Measurements from ENCODE around the gene HMGCLL1. TPM values are rescaled to one million over a fixed set of nuclear protein-coding genes. Genes with fewer than 3 reads are reported as not detected.

Gene HMGCLL1
- total RNA-seq, 3 donors from 2014 or later = not detected

- ATAC-seq = no peak
- Mint-ChIP-seq H3K27me3 (ENCODE audit: low read depth) (no peaks in the 10 kb centered on the region), H3K36me3 (ENCODE audit: insufficient read depth) (no peaks in the 10 kb centered on the region), H3K4me1 (ENCODE audit: low read depth) (no peaks in the 10 kb centered on the region), H3K9me3 (no peaks in the 10 kb centered on the region), H3K4me3 (no peak overlapping the region)
- DNase-seq = no peak
Observed at GRCh38 chr6:55562318-55562717, 16.7 kb downstream of the HMGCLL1 start.

GRCh38 chr6:55560290-55560885 lies 18.6 kb downstream of the HMGCLL1 start:
- Mint-ChIP-seq H3K36me3 (ENCODE audit: insufficient read depth) (no peaks in the 10 kb centered on the region), H3K4me3 (no peak overlapping the region), H3K9me3 (no peaks in the 10 kb centered on the region), H3K4me1 (ENCODE audit: low read depth) (no peaks in the 10 kb centered on the region), H3K27me3 (ENCODE audit: low read depth) (no peaks in the 10 kb centered on the region)
- ATAC-seq (no peak), DNase-seq (no peak)

GRCh38 chr6:55557146-55557545 lies 21.8 kb downstream of the HMGCLL1 start:
- DNase-seq (no peak), ATAC-seq (no peak)
- Mint-ChIP-seq H3K4me1 (ENCODE audit: low read depth) (no peaks in the 10 kb centered on the region), H3K4me3 (no peak overlapping the region), H3K9me3 (no peaks in the 10 kb centered on the region), H3K36me3 (ENCODE audit: insufficient read depth) (no peaks in the 10 kb centered on the region), H3K27me3 (ENCODE audit: low read depth) (no peaks in the 10 kb centered on the region)

GRCh38 chr6:55545791-55546190 lies 33.2 kb downstream of the HMGCLL1 start:
- H3K9me3 Mint-ChIP-seq = peaks cover 6% of the 10 kb centered on the region
- ATAC-seq (no peak), DNase-seq (no peak)
- H3K4me3 Mint-ChIP-seq = no peak overlapping the region
- no peaks in the 10 kb centered on the region for H3K4me1 Mint-ChIP-seq (ENCODE audit: low read depth)
- H3K36me3 Mint-ChIP-seq (ENCODE audit: insufficient read depth) = no peaks in the 10 kb centered on the region
- no peaks in the 10 kb centered on the region for H3K27me3 Mint-ChIP-seq (ENCODE audit: low read depth)

GRCh38 chr6:55543633-55544309 lies 35.2 kb downstream of the HMGCLL1 start:
- no peaks in the 10 kb centered on the region for H3K27me3 Mint-ChIP-seq (ENCODE audit: low read depth)
- ATAC-seq = no peak
- no peaks in the 10 kb centered on the region for H3K36me3 Mint-ChIP-seq (ENCODE audit: insufficient read depth)

GRCh38 chr6:55541024-55541423 lies 38.0 kb downstream of the HMGCLL1 start:
- Mint-ChIP-seq H3K9me3 (peaks cover 6% of the 10 kb centered on the region), H3K36me3 (ENCODE audit: insufficient read depth) (no peaks in the 10 kb centered on the region), H3K4me3 (no peak overlapping the region), H3K27me3 (ENCODE audit: low read depth) (no peaks in the 10 kb centered on the region), H3K4me1 (ENCODE audit: low read depth) (no peaks in the 10 kb centered on the region)
- ATAC-seq (no peak), DNase-seq (no peak)

More at GRCh38 chr6:55543633-55544309, 35.2 kb downstream of the HMGCLL1 start:
- no peak for DNase-seq
- H3K4me3 Mint-ChIP-seq = no peak overlapping the region
- peaks cover 6% of the 10 kb centered on the region for H3K9me3 Mint-ChIP-seq
- H3K4me1 Mint-ChIP-seq (ENCODE audit: low read depth) = no peaks in the 10 kb centered on the region

- Mint-ChIP-seq H3K4me1 (ENCODE audit: low read depth) (no peaks in the 10 kb centered on the region), H3K27me3 (ENCODE audit: low read depth) (no peaks in the 10 kb centered on the region), H3K36me3 (ENCODE audit: insufficient read depth) (no peaks in the 10 kb centered on the region), H3K4me3 (no peak overlapping the region), H3K9me3 (peaks cover 5% of the 10 kb centered on the region)
- ATAC-seq = no peak
- DNase-seq = no peak
Observed at GRCh38 chr6:55536391-55536956, 42.5 kb downstream of the HMGCLL1 start.

- ATAC-seq (no peak), DNase-seq (no peak)
- Mint-ChIP-seq H3K27me3 (ENCODE audit: low read depth) (no peaks in the 10 kb centered on the region), H3K4me3 (no peak overlapping the region), H3K9me3 (peaks cover 8% of the 10 kb centered on the region), H3K4me1 (ENCODE audit: low read depth) (no peaks in the 10 kb centered on the region), H3K36me3 (ENCODE audit: insufficient read depth) (no peaks in the 10 kb centered on the region)
Observed at GRCh38 chr6:55531496-55531895, 47.5 kb downstream of the HMGCLL1 start.

GRCh38 chr6:55530931-55531330 lies 48.1 kb downstream of the HMGCLL1 start:
- Mint-ChIP-seq H3K27me3 (ENCODE audit: low read depth) (no peaks in the 10 kb centered on the region), H3K4me1 (ENCODE audit: low read depth) (no peaks in the 10 kb centered on the region), H3K4me3 (no peak overlapping the region), H3K36me3 (ENCODE audit: insufficient read depth) (no peaks in the 10 kb centered on the region), H3K9me3 (peaks cover 8% of the 10 kb centered on the region)
- DNase-seq (no peak), ATAC-seq (no peak)

- H3K4me1 Mint-ChIP-seq (ENCODE audit: low read depth) = no peaks in the 10 kb centered on the region
- H3K27me3 Mint-ChIP-seq (ENCODE audit: low read depth) = no peaks in the 10 kb centered on the region
- DNase-seq (no peak), ATAC-seq (no peak)
- no peak overlapping the region for H3K4me3 Mint-ChIP-seq
- H3K36me3 Mint-ChIP-seq (ENCODE audit: insufficient read depth) = no peaks in the 10 kb centered on the region
- peaks cover 3% of the 10 kb centered on the region for H3K9me3 Mint-ChIP-seq
Observed at GRCh38 chr6:55528624-55529023, 50.4 kb downstream of the HMGCLL1 start.

- H3K4me1 Mint-ChIP-seq (ENCODE audit: low read depth) = no peaks in the 10 kb centered on the region
- H3K4me3 Mint-ChIP-seq = no peak overlapping the region
- no peaks in the 10 kb centered on the region for H3K27me3 Mint-ChIP-seq (ENCODE audit: low read depth)
- H3K36me3 Mint-ChIP-seq (ENCODE audit: insufficient read depth) = no peaks in the 10 kb centered on the region
- DNase-seq (no peak), ATAC-seq (no peak)
- peaks cover 3% of the 10 kb centered on the region for H3K9me3 Mint-ChIP-seq
Observed at GRCh38 chr6:55524441-55524840, 54.6 kb downstream of the HMGCLL1 start.

- DNase-seq (no peak), ATAC-seq (no peak)
- Mint-ChIP-seq H3K9me3 (peaks cover 14% of the 10 kb centered on the region), H3K36me3 (ENCODE audit: insufficient read depth) (no peaks in the 10 kb centered on the region), H3K4me1 (ENCODE audit: low read depth) (no peaks in the 10 kb centered on the region), H3K27me3 (ENCODE audit: low read depth) (no peaks in the 10 kb centered on the region), H3K4me3 (no peak overlapping the region)
Observed at GRCh38 chr6:55518529-55519060, 60.4 kb downstream of the HMGCLL1 start.

- ATAC-seq = no peak
Observed at GRCh38 chr6:55516736-55517135, 62.3 kb downstream of the HMGCLL1 start.

GRCh38 chr6:55512904-55513303 lies 66.1 kb downstream of the HMGCLL1 start:
- Mint-ChIP-seq H3K4me1 (ENCODE audit: low read depth) (no peaks in the 10 kb centered on the region), H3K27me3 (ENCODE audit: low read depth) (no peaks in the 10 kb centered on the region), H3K36me3 (ENCODE audit: insufficient read depth) (no peaks in the 10 kb centered on the region), H3K9me3 (peaks cover 13% of the 10 kb centered on the region), H3K4me3 (no peak overlapping the region)
- DNase-seq (no peak), ATAC-seq (no peak)

More at GRCh38 chr6:55516736-55517135, 62.3 kb downstream of the HMGCLL1 start:
- Mint-ChIP-seq H3K27me3 (ENCODE audit: low read depth) (no peaks in the 10 kb centered on the region), H3K9me3 (peaks cover 14% of the 10 kb centered on the region), H3K36me3 (ENCODE audit: insufficient read depth) (no peaks in the 10 kb centered on the region), H3K4me3 (no peak overlapping the region), H3K4me1 (ENCODE audit: low read depth) (no peaks in the 10 kb centered on the region)
- no peak for DNase-seq
